ENCODE measurements around the gene RNF166.

RNF166 gene, protein sequence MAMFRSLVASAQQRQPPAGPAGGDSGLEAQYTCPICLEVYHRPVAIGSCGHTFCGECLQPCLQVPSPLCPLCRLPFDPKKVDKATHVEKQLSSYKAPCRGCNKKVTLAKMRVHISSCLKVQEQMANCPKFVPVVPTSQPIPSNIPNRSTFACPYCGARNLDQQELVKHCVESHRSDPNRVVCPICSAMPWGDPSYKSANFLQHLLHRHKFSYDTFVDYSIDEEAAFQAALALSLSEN

DNA sequence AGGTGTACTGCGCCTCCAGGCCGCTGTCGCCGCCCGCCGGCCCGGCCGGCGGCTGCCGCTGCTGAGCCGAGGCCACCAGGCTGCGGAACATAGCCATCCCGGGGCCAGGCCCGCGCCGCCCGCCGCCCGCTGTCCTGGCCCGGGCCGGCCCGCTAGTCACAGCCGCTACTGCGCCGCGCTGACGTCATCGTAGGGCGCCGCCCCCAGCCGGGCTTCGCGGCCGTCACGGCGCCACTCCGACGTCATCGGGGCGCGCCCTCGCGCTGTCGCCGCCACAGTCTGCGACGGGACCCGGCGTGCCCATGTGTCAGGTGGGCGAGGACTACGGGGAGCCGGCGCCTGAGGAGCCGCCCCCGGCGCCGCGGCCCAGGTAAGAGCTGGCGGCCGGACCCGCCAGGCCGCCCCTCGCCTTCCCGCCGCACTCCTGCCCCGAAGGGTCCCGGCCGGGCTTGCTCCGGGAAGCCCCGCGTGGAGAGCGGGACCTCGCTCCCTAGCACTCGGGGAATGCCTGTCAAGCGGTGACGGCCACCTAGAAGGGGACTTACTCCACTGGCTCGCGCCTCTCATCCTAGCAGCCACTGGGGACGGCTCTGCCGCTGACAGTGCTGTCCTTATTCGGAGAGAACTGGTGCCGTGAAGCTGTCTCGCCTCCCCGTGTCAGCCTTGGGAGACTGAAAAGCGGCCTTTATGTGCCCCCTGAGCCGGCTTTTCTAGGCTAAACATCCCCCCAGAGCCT, at the start of gene RNF166, which contains the start of gene CTU2:
RNF166 (minus strand) TSS at position 180 of the 736 bp plus-strand sequence; CDS start at position 97, 83 bp downstream.
CTU2 (plus strand) TSS at position 275 of the 736 bp plus-strand sequence; CDS start at position 303, 28 bp downstream.
- H3K27ac ChIP-seq (ENCODE audit: low read depth, low read length): peak within 1 kb of the TSS; percentile 58
- peaks cover 12% of the 10 kb centered on the region for H3K4me1 ChIP-seq (ENCODE audit: control insufficient read depth, insufficient read depth, low read length)
- H3K27me3 ChIP-seq (ENCODE audit: control insufficient read depth, insufficient read depth, low read length): no peaks in the 10 kb centered on the region
- peak within 1 kb of the TSS; percentile 63 for H3K9ac ChIP-seq (ENCODE audit: low read length)
- H3K4me3 ChIP-seq (ENCODE audit: low read length): peak within 1 kb of the TSS; percentile 73
- H3K36me3 ChIP-seq (ENCODE audit: control insufficient read depth, insufficient read depth, low read length): no peaks in the 10 kb centered on the region

DNA sequence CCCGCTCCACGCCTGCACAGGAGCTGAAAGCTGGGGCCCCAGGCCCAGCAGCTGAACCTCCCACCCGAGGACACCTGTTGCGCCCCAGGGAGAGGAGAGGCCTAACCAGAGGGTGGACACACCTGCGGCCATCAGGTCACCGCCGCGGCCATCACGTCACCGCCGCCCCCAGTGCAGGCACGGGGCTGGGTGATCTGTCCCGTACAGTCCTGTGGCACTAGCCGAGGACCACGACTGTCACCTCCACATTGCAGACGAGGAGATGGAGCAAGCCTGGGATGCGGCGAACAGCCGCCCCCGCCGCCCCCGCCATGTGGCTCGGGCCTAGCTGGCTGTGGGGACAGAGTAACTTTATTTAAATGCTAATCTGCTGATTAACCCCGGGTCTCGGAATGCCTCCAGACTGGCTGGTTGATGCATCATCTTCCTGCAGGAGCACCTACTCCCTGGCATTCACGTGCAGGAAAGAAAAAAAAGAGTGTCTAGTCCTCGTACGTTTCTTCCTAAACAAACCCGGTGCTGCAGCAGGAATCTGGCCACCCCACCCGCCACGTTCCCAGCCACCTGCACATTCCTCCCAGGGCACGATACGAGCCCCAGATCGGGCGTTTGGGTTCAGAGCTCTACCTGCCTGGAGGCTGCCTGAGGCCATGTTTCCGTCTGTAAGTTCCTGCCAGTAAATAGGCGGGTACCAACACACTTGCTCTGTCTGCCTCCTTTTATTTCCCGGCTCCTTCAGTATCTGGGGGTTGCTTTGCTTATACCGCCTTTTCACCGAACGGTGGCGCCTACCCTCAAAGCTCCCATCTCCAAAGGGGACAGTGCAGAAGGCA, 48.9 kb upstream of the RNF166 start:
- Histone ChIP-seq H3K36me3 (ENCODE audit: control insufficient read depth, insufficient read depth, low read length) (peaks cover 3% of the 10 kb centered on the region), H3K4me3 (ENCODE audit: low read length) (no peak overlapping the region), H3K27me3 (ENCODE audit: control insufficient read depth, insufficient read depth, low read length) (no peaks in the 10 kb centered on the region), H3K27ac (ENCODE audit: low read depth, low read length) (peak overlapping the region; percentile 76), H3K4me1 (ENCODE audit: control insufficient read depth, insufficient read depth, low read length) (peaks cover 34% of the 10 kb centered on the region), H3K9ac (ENCODE audit: low read length) (no peak overlapping the region)

DNA sequence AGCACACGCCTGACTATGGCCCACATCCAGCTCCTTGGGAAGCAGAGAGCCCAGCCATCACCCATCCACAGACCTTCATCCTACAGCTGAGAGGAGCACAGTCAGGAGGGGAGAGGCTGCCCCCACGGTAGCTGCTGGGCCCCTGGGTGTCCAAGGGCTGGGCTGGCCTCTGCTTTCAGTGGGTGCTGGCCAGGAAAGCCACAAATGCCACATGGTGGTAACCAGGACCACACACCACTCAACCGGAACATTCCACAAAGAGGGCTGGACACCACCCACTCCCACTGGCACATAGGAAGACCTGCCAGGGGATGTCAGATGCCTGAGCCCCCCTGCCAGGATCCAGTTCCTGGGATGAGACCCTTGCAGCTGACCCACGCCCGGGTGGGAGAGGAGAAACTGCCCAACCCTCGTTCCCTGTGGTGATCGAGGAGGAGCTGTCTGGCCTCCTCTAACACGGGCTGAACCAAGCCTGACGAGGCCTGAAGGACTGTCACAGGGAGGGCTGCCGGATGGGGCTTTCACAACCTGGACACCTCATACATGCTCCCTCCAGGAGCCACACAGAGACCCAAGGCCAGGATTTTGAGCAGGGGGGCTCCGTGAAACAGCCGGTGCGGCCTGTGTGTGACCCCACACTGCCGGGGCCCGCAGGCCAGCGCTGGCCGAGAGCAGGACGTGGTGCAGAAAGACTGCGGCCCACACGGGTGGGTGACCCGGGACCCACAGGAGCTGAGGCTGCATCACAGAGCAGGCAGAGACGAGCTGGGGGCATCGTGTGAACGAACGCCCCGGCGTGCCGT, 48.1 kb upstream of the RNF166 start:
- peak overlapping the region; percentile 76 for H3K27ac ChIP-seq (ENCODE audit: low read depth, low read length)
- H3K27me3 ChIP-seq (ENCODE audit: control insufficient read depth, insufficient read depth, low read length): no peaks in the 10 kb centered on the region
- H3K4me1 ChIP-seq (ENCODE audit: control insufficient read depth, insufficient read depth, low read length): peaks cover 27% of the 10 kb centered on the region
- no peak overlapping the region for H3K4me3 ChIP-seq (ENCODE audit: low read length)
- H3K9ac ChIP-seq (ENCODE audit: low read length): no peak overlapping the region
- H3K36me3 ChIP-seq (ENCODE audit: control insufficient read depth, insufficient read depth, low read length): peaks cover 3% of the 10 kb centered on the region

DNA sequence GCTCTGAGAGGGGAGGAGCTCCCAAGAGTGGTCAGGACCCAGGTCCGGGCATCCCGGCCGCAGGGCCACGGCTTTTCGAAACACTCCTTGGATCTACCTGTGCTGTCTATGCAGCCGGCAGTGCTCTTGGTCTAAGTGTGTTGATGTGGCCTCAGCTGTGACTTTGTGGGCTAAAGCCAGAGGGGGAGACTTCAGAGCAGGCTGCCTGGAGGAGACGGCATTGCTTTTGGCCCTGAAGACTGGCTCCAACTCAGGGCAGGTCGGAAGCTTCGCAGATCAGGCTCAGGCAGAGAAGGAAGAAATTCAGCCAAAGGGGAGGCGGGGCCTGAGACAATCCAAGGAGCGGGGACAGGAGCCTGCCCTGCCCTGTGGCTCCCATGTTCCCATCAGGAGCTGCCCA, 47.4 kb upstream of the RNF166 start:
- Histone ChIP-seq H3K27me3 (ENCODE audit: control insufficient read depth, insufficient read depth, low read length) (no peaks in the 10 kb centered on the region), H3K9ac (ENCODE audit: low read length) (no peak overlapping the region), H3K27ac (ENCODE audit: low read depth, low read length) (peak overlapping the region; percentile 76), H3K4me3 (ENCODE audit: low read length) (no peak overlapping the region), H3K4me1 (ENCODE audit: control insufficient read depth, insufficient read depth, low read length) (peaks cover 22% of the 10 kb centered on the region), H3K36me3 (ENCODE audit: control insufficient read depth, insufficient read depth, low read length) (peaks cover 3% of the 10 kb centered on the region)

DNA sequence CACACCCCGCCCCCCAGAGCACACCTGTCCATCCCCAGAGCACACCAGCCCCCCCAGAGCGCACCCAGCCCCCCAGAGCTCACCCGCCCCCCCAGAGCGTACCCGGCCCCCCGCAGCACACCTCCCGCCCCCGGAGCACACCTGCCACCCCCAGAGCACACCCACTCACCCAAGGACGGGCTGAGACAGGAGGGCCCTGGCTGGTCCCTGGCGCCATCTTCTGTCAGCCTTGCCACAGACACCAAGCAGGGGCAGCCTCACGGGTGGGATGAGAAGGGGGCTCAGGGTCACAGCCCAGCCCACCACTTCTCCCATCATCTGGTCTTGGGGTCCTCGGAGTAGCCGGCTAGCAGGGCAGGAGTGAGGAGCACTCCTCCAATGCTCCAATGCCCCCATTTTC, 47.0 kb upstream of the RNF166 start:
- Histone ChIP-seq H3K9ac (ENCODE audit: low read length) (no peak overlapping the region), H3K4me1 (ENCODE audit: control insufficient read depth, insufficient read depth, low read length) (peaks cover 18% of the 10 kb centered on the region), H3K27ac (ENCODE audit: low read depth, low read length) (peak overlapping the region; percentile 76), H3K4me3 (ENCODE audit: low read length) (no peak overlapping the region), H3K36me3 (ENCODE audit: control insufficient read depth, insufficient read depth, low read length) (peaks cover 3% of the 10 kb centered on the region), H3K27me3 (ENCODE audit: control insufficient read depth, insufficient read depth, low read length) (no peaks in the 10 kb centered on the region)

DNA sequence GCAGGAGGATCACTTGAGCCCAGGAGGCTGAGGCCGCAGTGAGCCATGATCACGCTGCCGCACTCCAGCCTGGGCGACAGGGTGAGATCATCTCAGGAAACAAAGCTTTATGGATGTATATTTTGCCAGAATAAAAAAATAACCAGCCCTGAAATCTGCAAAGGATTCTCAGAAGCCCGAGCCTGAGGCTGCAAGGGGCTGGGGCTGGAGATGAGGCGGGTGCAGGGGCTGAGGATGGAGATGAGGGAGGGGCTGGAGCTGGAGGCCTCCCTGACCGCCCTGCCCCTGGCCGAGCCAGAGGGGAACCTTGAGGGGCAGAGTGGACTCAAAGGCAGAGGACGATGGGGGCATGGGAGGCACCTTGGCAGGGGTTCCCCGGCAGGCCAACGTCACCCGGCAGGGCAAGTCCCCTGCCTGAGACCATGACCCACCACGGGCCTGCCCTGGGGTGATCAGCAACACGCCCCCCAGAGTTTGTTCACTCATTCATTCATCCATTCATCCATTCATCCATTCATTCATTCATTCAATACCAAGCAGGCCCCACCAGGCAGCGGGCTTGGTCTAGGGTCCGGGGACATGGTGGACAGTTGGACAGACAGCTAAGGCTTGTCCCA, 46.3 kb upstream of the RNF166 start:
- Histone ChIP-seq H3K9ac (ENCODE audit: low read length) (no peak overlapping the region), H3K27me3 (ENCODE audit: control insufficient read depth, insufficient read depth, low read length) (no peaks in the 10 kb centered on the region), H3K4me1 (ENCODE audit: control insufficient read depth, insufficient read depth, low read length) (peaks cover 16% of the 10 kb centered on the region), H3K27ac (ENCODE audit: low read depth, low read length) (no peak overlapping the region), H3K4me3 (ENCODE audit: low read length) (no peak overlapping the region), H3K36me3 (ENCODE audit: control insufficient read depth, insufficient read depth, low read length) (peaks cover 3% of the 10 kb centered on the region)

DNA sequence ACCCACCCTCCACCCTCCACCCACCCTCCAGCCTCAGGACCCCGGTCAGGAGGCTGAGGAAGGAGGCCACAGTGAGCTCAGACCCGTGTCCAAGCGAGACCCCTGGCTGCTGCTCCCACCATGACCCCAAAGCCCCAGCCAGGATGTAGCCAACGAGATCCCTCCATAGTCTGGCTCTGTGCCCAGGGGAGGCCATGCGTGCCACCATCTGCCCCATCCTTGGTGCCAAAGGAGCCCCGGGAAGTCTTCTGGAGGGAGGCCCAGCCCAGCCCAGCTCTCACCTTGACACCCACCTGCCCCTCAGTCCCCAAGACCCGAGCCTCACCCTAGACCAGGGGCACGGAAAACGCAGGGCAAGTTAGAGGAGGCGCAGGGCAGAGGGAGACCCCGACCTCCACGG, 44.6 kb upstream of the RNF166 start:
- H3K27me3 ChIP-seq (ENCODE audit: control insufficient read depth, insufficient read depth, low read length): no peaks in the 10 kb centered on the region
- H3K4me1 ChIP-seq (ENCODE audit: control insufficient read depth, insufficient read depth, low read length): peaks cover 23% of the 10 kb centered on the region
- H3K27ac ChIP-seq (ENCODE audit: low read depth, low read length): no peak overlapping the region
- peaks cover 3% of the 10 kb centered on the region for H3K36me3 ChIP-seq (ENCODE audit: control insufficient read depth, insufficient read depth, low read length)
- H3K4me3 ChIP-seq (ENCODE audit: low read length): no peak overlapping the region
- no peak overlapping the region for H3K9ac ChIP-seq (ENCODE audit: low read length)

DNA sequence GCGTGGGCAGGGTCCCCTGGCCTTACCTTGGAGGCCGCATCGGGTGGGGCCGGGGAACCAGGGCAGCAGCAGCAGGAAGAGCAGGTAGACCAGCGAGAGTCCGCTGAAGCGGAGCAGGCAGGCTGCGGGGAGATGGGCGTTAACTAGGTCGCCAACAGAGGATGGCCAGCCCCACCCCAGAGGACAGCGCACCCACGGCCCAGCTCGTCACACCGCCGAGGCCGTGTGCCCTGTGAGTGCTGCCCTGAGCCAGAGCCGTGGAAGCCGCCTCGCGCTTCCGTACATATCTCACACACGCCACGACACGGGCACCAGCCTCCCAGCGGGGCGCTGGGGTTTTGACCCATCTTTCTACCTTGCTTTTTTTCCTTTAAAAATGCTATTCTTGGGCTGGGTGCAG, 43.1 kb upstream of the RNF166 start:
- H3K27me3 ChIP-seq (ENCODE audit: control insufficient read depth, insufficient read depth, low read length): no peaks in the 10 kb centered on the region
- peaks cover 3% of the 10 kb centered on the region for H3K36me3 ChIP-seq (ENCODE audit: control insufficient read depth, insufficient read depth, low read length)
- no peak overlapping the region for H3K9ac ChIP-seq (ENCODE audit: low read length)
- H3K4me1 ChIP-seq (ENCODE audit: control insufficient read depth, insufficient read depth, low read length): peaks cover 20% of the 10 kb centered on the region
- no peak overlapping the region for H3K27ac ChIP-seq (ENCODE audit: low read depth, low read length)
- H3K4me3 ChIP-seq (ENCODE audit: low read length): no peak overlapping the region

DNA sequence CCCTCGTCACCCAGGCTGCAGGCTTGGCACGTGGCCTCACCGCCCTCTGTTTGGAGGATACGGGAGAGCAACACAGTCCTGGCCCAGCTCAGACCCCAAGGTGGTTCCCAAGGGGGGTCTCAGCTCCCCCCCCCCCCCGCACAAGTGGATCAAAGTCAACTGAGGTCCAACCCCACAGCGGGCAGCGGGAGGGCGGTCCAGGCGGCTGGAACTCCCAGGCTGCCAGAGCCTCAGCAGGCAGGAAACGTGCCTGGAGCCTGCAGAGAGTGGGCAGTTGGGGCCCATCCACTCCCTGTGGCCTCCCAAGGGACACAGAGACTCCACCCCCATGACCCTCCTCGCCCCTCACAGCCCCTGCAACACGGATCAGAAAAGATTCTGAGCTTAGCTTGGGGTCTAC, 42.2 kb upstream of the RNF166 start:
- peaks cover 16% of the 10 kb centered on the region for H3K4me1 ChIP-seq (ENCODE audit: control insufficient read depth, insufficient read depth, low read length)
- no peaks in the 10 kb centered on the region for H3K27me3 ChIP-seq (ENCODE audit: control insufficient read depth, insufficient read depth, low read length)
- H3K27ac ChIP-seq (ENCODE audit: low read depth, low read length): peak overlapping the region; percentile 38
- no peak overlapping the region for H3K9ac ChIP-seq (ENCODE audit: low read length)
- H3K36me3 ChIP-seq (ENCODE audit: control insufficient read depth, insufficient read depth, low read length): peaks cover 3% of the 10 kb centered on the region
- H3K4me3 ChIP-seq (ENCODE audit: low read length): no peak overlapping the region

DNA sequence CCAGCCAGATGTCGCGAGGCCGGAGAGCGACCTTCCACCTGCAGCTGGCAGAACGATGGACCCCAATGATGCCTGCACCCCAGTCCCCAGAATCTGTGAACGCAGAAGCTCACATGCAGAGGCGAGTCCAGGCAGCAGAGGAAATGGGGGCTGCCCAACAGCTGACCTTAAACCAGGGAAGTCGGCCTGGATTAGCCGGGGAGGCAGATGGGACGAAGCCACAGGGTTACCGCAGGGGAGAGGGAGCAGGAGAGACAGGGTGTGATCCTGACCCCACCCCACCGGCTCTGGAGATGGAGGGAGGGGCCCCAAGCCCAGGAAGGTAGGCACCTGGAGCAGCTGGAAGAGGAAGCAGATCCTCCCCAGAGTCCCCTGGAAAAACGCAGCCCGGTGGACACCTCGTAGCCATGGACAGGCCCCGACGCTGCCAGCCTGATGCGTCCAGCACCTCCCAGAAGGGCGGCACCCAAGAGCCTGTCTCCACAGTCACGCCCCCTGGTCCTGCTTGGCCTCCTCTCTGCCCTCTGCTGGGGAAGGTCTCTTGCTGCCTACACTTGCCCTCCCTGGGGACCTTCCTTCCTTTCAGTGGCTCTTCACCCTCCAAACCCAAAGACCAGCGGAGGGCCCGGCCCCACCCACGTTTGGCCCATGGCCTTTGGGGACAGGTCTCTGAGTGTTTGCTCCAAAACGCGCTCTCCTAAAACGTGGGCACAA, 41.5 kb upstream of the RNF166 start:
- no peak overlapping the region for H3K4me3 ChIP-seq (ENCODE audit: low read length)
- H3K36me3 ChIP-seq (ENCODE audit: control insufficient read depth, insufficient read depth, low read length): peaks cover 3% of the 10 kb centered on the region
- no peaks in the 10 kb centered on the region for H3K27me3 ChIP-seq (ENCODE audit: control insufficient read depth, insufficient read depth, low read length)
- no peak overlapping the region for H3K9ac ChIP-seq (ENCODE audit: low read length)
- peaks cover 15% of the 10 kb centered on the region for H3K4me1 ChIP-seq (ENCODE audit: control insufficient read depth, insufficient read depth, low read length)
- peak overlapping the region; percentile 38 for H3K27ac ChIP-seq (ENCODE audit: low read depth, low read length)

DNA sequence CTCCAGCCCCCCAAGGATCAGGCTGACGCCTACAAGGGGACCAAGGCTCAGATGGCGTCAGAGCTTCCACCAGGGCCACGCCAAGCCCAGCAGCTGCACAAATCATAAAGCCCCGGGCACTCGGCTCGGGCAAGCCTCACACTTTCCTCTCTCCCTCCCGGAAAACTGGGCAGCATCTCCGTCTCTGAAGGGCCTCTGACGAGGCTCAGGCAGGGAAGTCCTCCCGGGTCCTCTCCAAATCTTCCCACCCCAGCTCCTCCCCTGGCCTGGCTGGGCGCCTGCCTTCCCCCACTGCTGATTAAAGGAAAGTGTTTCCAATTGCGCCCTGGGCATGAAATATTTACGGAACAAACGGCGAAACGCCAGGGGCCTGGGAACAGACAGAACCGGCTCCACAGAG, 40.3 kb upstream of the RNF166 start:
- peaks cover 15% of the 10 kb centered on the region for H3K4me1 ChIP-seq (ENCODE audit: control insufficient read depth, insufficient read depth, low read length)
- H3K27me3 ChIP-seq (ENCODE audit: control insufficient read depth, insufficient read depth, low read length): no peaks in the 10 kb centered on the region
- H3K27ac ChIP-seq (ENCODE audit: low read depth, low read length): peak overlapping the region; percentile 82
- no peak overlapping the region for H3K9ac ChIP-seq (ENCODE audit: low read length)
- no peaks in the 10 kb centered on the region for H3K36me3 ChIP-seq (ENCODE audit: control insufficient read depth, insufficient read depth, low read length)
- H3K4me3 ChIP-seq (ENCODE audit: low read length): no peak overlapping the region

Data from rectal smooth muscle tissue (tissue), 1 donor.